Activated naive CD8-positive, alpha-beta T cell treated with anti-CD3 and anti-CD28 coated beads, Interleukin-2, amount 50 U/mL, for 24 hours (primary cell): ENCODE results near the gene FADS3.

Source experiments
- ATAC-seq: fragments of 150-1000 bp; cut with Tn5 transposase; one replicate; pipeline ENCODE4 v1.10.0; 2021
- DNase-seq: peaks from one replicate; pipeline ENCODE4 v3.0.0; 2021
- H3K27ac Mint-ChIP-seq: one replicate; pipeline ENCODE4 v1.8.0; 2021; ENCODE audit warnings: mild to moderate bottlenecking, mixed read lengths
- H3K27me3 Mint-ChIP-seq: one replicate; pipeline ENCODE4 v1.8.0; 2021; ENCODE audit warnings: mixed read lengths
- H3K36me3 Mint-ChIP-seq: one replicate; pipeline ENCODE4 v1.8.0; 2021; ENCODE audit warnings: low read depth, mixed read lengths
- H3K4me1 Mint-ChIP-seq: one replicate; pipeline ENCODE4 v1.8.0; 2021; ENCODE audit warnings: mixed read lengths
- H3K4me3 Mint-ChIP-seq: one replicate; pipeline ENCODE4 v1.8.0; 2021; ENCODE audit warnings: mild to moderate bottlenecking, moderate library complexity, mixed read lengths
- H3K9me3 Mint-ChIP-seq: one replicate; pipeline ENCODE4 v1.8.0; 2021; ENCODE audit warnings: mixed read lengths

Gene FADS3

GRCh38 chr11:61854966-61855714, 36.2 kb downstream of the FADS3 start:
- H3K4me1 Mint-ChIP-seq = no peaks in the 10 kb centered on the region
- no peaks in the 10 kb centered on the region for H3K36me3 Mint-ChIP-seq
- ATAC-seq = no peak
- no peaks in the 10 kb centered on the region for H3K27me3 Mint-ChIP-seq
- H3K9me3 Mint-ChIP-seq = no peaks in the 10 kb centered on the region
- no peak overlapping the region for H3K27ac Mint-ChIP-seq
- DNase-seq = no peak
- no peak overlapping the region for H3K4me3 Mint-ChIP-seq

- ATAC-seq = no peak
- Mint-ChIP-seq H3K27me3 (no peaks in the 10 kb centered on the region), H3K4me3 (no peak overlapping the region), H3K4me1 (no peaks in the 10 kb centered on the region), H3K27ac (no peak overlapping the region), H3K9me3 (no peaks in the 10 kb centered on the region), H3K36me3 (peaks cover 1% of the 10 kb centered on the region)
- no peak for DNase-seq
These were observed 37.0 kb downstream of the FADS3 start for GRCh38 chr11:61854206-61854895.

- Mint-ChIP-seq H3K4me1 (no peaks in the 10 kb centered on the region), H3K27ac (no peak overlapping the region), H3K36me3 (peaks cover 1% of the 10 kb centered on the region), H3K9me3 (no peaks in the 10 kb centered on the region), H3K4me3 (no peak overlapping the region), H3K27me3 (no peaks in the 10 kb centered on the region)
- DNase-seq (no peak), ATAC-seq (no peak)
These were observed 37.6 kb downstream of the FADS3 start for GRCh38 chr11:61853698-61854169.

- Mint-ChIP-seq H3K27ac (no peak overlapping the region), H3K27me3 (no peaks in the 10 kb centered on the region), H3K4me1 (no peaks in the 10 kb centered on the region), H3K4me3 (no peak overlapping the region), H3K9me3 (no peaks in the 10 kb centered on the region), H3K36me3 (peaks cover 5% of the 10 kb centered on the region)
- DNase-seq (no peak), ATAC-seq (no peak)
These were observed 39.4 kb downstream of the FADS3 start for GRCh38 chr11:61851900-61852295.

- ATAC-seq (no peak), DNase-seq (no peak)
- Mint-ChIP-seq H3K36me3 (peaks cover 5% of the 10 kb centered on the region), H3K27ac (no peak overlapping the region), H3K4me3 (no peak overlapping the region), H3K27me3 (no peaks in the 10 kb centered on the region), H3K4me1 (no peaks in the 10 kb centered on the region), H3K9me3 (no peaks in the 10 kb centered on the region)
These were observed 40.0 kb downstream of the FADS3 start for GRCh38 chr11:61851113-61851899.

DNA sequence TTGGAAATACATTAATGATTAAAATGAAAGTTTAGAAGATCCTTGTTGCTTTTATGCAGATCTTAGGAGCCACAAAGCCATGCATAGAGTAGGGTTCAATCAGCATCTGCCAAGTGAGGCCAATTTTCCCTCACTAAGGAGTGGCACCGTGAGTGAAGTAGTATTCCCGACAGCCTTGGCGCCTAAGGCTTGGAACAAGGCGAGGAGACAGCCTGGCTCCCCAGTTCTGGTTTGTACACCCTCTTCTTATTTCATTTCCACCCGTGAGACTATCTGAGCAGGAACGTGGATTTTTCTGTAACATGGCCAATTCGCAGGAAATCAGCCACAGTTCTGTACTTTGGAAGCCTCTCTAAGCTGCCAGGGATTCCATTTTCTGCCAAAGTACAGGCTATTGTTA, 40.7 kb downstream of the FADS3 start:
- no peak for ATAC-seq
- H3K27ac Mint-ChIP-seq = no peak overlapping the region

DNA sequence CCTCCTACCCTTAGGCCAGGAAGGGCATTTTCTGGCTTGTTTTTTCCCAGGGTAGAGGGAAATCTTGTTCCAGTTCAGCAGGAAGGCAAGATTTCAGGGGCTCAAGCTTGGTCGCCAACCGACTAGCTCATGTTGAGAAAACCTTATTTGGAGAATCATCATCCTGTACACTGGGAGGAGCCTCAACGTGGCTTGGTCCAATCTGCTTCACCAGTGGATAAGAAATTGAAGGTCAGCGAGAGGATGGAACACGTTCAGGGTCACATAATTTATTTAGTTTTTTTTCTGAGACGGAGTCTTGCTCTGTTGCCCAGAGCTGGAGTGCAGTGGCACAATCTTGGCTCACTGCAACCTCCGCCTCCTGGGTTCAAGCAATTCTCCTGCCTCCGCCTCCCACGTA, 42.7 kb downstream of the FADS3 start:
- DNase-seq = no peak
- Mint-ChIP-seq H3K9me3 (no peaks in the 10 kb centered on the region), H3K4me3 (no peak overlapping the region), H3K27ac (no peak overlapping the region), H3K27me3 (no peaks in the 10 kb centered on the region), H3K4me1 (no peaks in the 10 kb centered on the region), H3K36me3 (peaks cover 5% of the 10 kb centered on the region)
- no peak for ATAC-seq

More for the DNA sequence above, 40.7 kb downstream of the FADS3 start:
- H3K27me3 Mint-ChIP-seq = no peaks in the 10 kb centered on the region
- no peak for DNase-seq
- no peak overlapping the region for H3K4me3 Mint-ChIP-seq
- no peaks in the 10 kb centered on the region for H3K4me1 Mint-ChIP-seq
- H3K9me3 Mint-ChIP-seq = no peaks in the 10 kb centered on the region
- peaks cover 5% of the 10 kb centered on the region for H3K36me3 Mint-ChIP-seq

- Mint-ChIP-seq H3K27me3 (no peaks in the 10 kb centered on the region), H3K4me1 (no peaks in the 10 kb centered on the region), H3K27ac (no peak overlapping the region), H3K9me3 (no peaks in the 10 kb centered on the region), H3K36me3 (peaks cover 5% of the 10 kb centered on the region), H3K4me3 (no peak overlapping the region)
- ATAC-seq = no peak
- no peak for DNase-seq
These were observed 43.3 kb downstream of the FADS3 start for GRCh38 chr11:61847914-61848581.

DNA sequence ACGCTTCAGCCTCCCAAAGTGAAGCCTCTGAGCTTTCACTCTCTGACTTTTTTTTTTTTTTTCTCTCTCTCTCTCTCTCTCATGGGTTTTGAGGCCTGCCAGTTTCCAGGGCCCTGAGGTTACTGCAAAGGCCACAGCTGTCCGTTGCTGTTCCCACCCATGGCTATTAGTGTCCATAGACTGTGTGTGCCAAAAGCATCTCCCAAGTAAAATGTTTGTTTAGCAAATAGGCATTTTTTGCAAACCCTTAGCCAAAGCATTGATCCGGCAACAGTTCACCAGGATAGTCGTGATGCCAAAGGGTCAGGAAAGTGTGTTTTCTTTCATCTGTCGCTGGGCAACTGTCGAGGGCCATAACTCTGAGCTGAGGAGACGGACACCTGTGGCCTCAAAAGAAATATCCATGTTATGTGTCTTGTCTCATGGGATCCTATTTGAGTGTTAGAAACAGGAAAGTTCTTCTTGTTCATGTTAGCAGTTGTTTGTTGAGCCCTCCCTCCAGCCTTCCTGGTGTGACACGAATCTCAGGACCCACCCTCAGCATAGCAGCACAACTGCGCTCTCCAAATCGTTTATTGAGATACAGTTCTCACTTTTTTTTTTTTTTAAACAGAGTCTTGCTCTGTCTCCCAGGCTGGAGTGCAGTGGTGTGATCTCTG, 44.9 kb downstream of the FADS3 start:
- DNase-seq = no peak
- Mint-ChIP-seq H3K9me3 (no peaks in the 10 kb centered on the region), H3K27ac (no peak overlapping the region), H3K36me3 (peaks cover 8% of the 10 kb centered on the region), H3K4me3 (no peak overlapping the region), H3K27me3 (no peaks in the 10 kb centered on the region), H3K4me1 (no peaks in the 10 kb centered on the region)
- no peak for ATAC-seq

DNA sequence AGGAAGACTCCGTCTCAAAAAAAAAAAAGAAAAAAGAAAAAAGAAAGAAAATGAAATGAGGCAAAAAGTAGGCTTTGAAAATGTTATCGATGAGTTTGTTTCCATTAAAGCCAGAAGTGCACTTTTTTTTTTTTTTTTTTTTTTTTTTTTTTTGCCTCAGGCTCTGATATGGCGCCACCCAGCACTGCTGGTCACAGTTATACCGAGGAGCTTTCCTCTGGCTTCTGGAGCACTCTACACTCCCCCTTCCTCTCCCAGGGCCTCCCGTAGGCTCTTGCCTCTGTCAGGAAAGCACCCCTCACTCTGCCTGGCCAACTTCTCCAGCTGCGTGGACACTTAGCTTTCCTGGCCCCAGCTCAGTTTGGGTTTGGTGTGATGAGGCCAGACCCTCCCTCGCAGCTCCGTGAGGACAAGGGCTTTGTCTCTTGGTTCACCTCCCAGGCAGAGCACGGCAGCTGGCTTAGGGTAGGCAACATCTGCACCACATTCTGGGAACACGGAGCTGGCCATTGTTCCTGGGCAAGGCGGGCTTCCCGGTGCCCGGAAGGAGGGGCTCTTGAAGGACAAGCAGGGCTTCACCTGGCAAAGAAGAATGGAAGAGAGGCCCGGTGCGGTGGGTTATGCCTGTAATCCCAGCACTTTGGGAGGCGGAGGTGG, 46.3 kb downstream of the FADS3 start:
- H3K36me3 Mint-ChIP-seq = peaks cover 15% of the 10 kb centered on the region

GRCh38 chr11:61842528-61842820, 48.9 kb downstream of the FADS3 start:
- DNase-seq = no peak
- no peaks in the 10 kb centered on the region for H3K4me1 Mint-ChIP-seq
- no peak for ATAC-seq
- peaks cover 14% of the 10 kb centered on the region for H3K36me3 Mint-ChIP-seq
- H3K27me3 Mint-ChIP-seq = no peaks in the 10 kb centered on the region
- H3K4me3 Mint-ChIP-seq = no peak overlapping the region
- H3K27ac Mint-ChIP-seq = no peak overlapping the region
- H3K9me3 Mint-ChIP-seq = no peaks in the 10 kb centered on the region

More for the DNA sequence above, 46.3 kb downstream of the FADS3 start:
- no peak for DNase-seq
- H3K27me3 Mint-ChIP-seq = no peaks in the 10 kb centered on the region
- H3K27ac Mint-ChIP-seq = no peak overlapping the region
- H3K4me1 Mint-ChIP-seq = no peaks in the 10 kb centered on the region
- no peak for ATAC-seq
- H3K4me3 Mint-ChIP-seq = no peak overlapping the region
- no peaks in the 10 kb centered on the region for H3K9me3 Mint-ChIP-seq

DNA sequence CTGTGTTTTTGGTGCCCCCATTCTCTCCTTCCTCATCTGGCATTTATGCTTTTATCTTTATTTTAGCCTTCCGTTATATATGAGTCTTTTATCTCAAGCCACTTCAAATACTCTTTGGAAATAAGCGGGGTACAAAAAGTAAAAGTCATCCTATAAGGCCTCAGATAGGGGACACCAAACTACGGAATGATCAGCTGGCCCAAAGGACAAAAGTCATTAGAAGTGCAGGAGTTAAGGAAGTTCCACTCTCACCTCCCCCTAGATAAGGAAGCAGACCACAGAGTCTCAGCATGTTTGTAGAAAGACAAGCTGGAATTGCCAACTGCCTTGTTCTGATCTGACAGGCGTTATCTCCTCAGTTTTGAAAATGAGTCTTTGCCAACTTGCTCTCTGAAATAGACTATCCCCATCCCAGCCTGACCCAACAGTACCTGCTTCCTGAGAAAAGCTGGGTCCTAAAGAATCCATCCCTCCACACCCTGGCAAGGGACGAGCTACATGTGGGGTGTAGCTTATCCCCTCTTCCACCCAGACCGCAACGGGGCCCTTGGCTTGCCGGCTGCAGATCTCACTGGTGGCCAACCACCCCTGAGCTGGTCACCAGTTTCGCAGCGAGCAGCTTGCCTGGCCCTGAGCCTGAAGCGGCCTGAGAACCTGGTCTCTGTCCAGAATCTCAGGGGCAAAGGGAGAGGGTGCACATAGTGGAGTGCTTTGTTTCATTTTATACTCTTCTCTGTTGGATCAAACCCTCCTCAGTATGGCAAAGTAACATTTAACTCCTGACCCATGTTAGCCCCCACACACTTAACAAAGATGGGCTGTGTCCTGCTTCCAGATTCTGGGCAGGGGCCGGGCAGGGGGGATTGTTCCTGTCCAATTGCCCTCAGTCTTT, 49.5 kb downstream of the FADS3 start:
- Mint-ChIP-seq H3K27me3 (no peaks in the 10 kb centered on the region), H3K4me3 (no peak overlapping the region), H3K27ac (no peak overlapping the region), H3K9me3 (no peaks in the 10 kb centered on the region), H3K36me3 (peaks cover 14% of the 10 kb centered on the region), H3K4me1 (no peaks in the 10 kb centered on the region)
- DNase-seq (no peak), ATAC-seq (no peak)

GRCh38 chr11:61840371-61840770, 51.0 kb downstream of the FADS3 start:
- ATAC-seq (no peak), DNase-seq (no peak)
- Mint-ChIP-seq H3K27ac (no peak overlapping the region), H3K9me3 (no peaks in the 10 kb centered on the region), H3K36me3 (peaks cover 14% of the 10 kb centered on the region), H3K27me3 (no peaks in the 10 kb centered on the region), H3K4me1 (peaks cover 5% of the 10 kb centered on the region), H3K4me3 (no peak overlapping the region)
